Measurements from ENCODE around the gene TCF7L1. TPM values are rescaled to one million over a fixed set of nuclear protein-coding genes. Genes with fewer than 3 reads are reported as not detected.

The TCF7L1 gene
- total RNA-seq, 2 experiments from 2014 or later, result not detected

GRCh38 chr2:85145116-85145820 lies 12.1 kb downstream of the TCF7L1 start:
- Mint-ChIP-seq H3K36me3 (ENCODE audit: low read depth) (no peaks in the 10 kb centered on the region), H3K9me3 (no peaks in the 10 kb centered on the region), H3K27ac (no peak overlapping the region), H3K4me1 (ENCODE audit: low read depth) (no peaks in the 10 kb centered on the region), H3K27me3 (peaks cover 27% of the 10 kb centered on the region), H3K4me3 (no peak overlapping the region)
- DNase-seq, result no peak
- CTCF ChIA-PET, result no interaction called here
- Histone ChIP-seq H3K4me1 (ENCODE audit: insufficient read depth, low read length) (no peaks in the 10 kb centered on the region), H3K27ac (ENCODE audit: low read depth in 1 of 2, low read length in 2 of 2) (no peak overlapping the region), H3K27me3 (ENCODE audit: control insufficient read depth in 1 of 2, insufficient read depth in 2 of 2, low read length in 2 of 2) (peaks cover 0 to 6% of the 10 kb centered on the region in 2 experiments), H3K9me3 (ENCODE audit: control insufficient read depth in 1 of 2, insufficient read depth in 1 of 2, low read length in 2 of 2) (no peaks in the 10 kb centered on the region), H3K4me3 (ENCODE audit: low read length) (no peak overlapping the region), H3K36me3 (ENCODE audit: insufficient read depth, low read length) (no peaks in the 10 kb centered on the region)
- ATAC-seq (ENCODE audit: poor library complexity), result no peak
- POLR2A ChIA-PET, result no interaction called here
- intact Hi-C loops (cut with DNase I, micrococcal nuclease), result no loop called here
- no peak for TF ChIP-seq CTCF (IDR thresholded peaks at IDR 0.05)

- CTCF ChIA-PET, result no interaction called here
- no peaks in the 10 kb centered on the region for H3K4me1 Mint-ChIP-seq (ENCODE audit: low read depth)
- ATAC-seq (ENCODE audit: poor library complexity), result no peak
Observed at GRCh38 chr2:85148190-85148589, 15.0 kb downstream of the TCF7L1 start.

GRCh38 chr2:85151026-85151425 lies 17.8 kb downstream of the TCF7L1 start:
- Histone ChIP-seq H3K27ac (ENCODE audit: low read depth in 1 of 2, low read length in 2 of 2) (no peak overlapping the region), H3K36me3 (ENCODE audit: insufficient read depth, low read length) (no peaks in the 10 kb centered on the region), H3K9me3 (ENCODE audit: control insufficient read depth in 1 of 2, insufficient read depth in 1 of 2, low read length in 2 of 2) (no peaks in the 10 kb centered on the region), H3K4me1 (ENCODE audit: insufficient read depth, low read length) (no peaks in the 10 kb centered on the region), H3K27me3 (ENCODE audit: control insufficient read depth in 1 of 2, insufficient read depth in 2 of 2, low read length in 2 of 2) (no peaks in the 10 kb centered on the region), H3K4me3 (ENCODE audit: low read length) (no peak overlapping the region)
- DNase-seq (no peak), ATAC-seq (ENCODE audit: poor library complexity) (no peak)
- TF ChIP-seq CTCF (IDR thresholded peaks at IDR 0.05), result no peak
- Mint-ChIP-seq H3K27ac (no peak overlapping the region), H3K4me1 (ENCODE audit: low read depth) (no peaks in the 10 kb centered on the region), H3K36me3 (ENCODE audit: low read depth) (no peaks in the 10 kb centered on the region), H3K4me3 (no peak overlapping the region), H3K9me3 (no peaks in the 10 kb centered on the region), H3K27me3 (no peaks in the 10 kb centered on the region)
- ChIA-PET CTCF (interaction anchor here (0.7 to 1.2 kb wide), 2 partner anchors 10 to 712 kb away, joined by 3 read pairs; no protein-coding TSS in a partner anchor), POLR2A (no interaction called here)
- intact Hi-C loops (cut with DNase I, micrococcal nuclease), result no loop called here

More at GRCh38 chr2:85148190-85148589, 15.0 kb downstream of the TCF7L1 start:
- Mint-ChIP-seq H3K27ac (no peak overlapping the region), H3K27me3 (peaks cover 8% of the 10 kb centered on the region), H3K9me3 (no peaks in the 10 kb centered on the region), H3K4me3 (no peak overlapping the region), H3K36me3 (ENCODE audit: low read depth) (no peaks in the 10 kb centered on the region)
- H3K36me3 ChIP-seq (ENCODE audit: insufficient read depth, low read length), result no peaks in the 10 kb centered on the region
- H3K27ac ChIP-seq (ENCODE audit: low read depth in 1 of 2, low read length in 2 of 2), result no peak overlapping the region
- intact Hi-C loops (cut with DNase I, micrococcal nuclease), result no loop called here
- no peak overlapping the region for H3K4me3 ChIP-seq (ENCODE audit: low read length)
- POLR2A ChIA-PET, result no interaction called here
- H3K27me3 ChIP-seq (ENCODE audit: control insufficient read depth in 1 of 2, insufficient read depth in 2 of 2, low read length in 2 of 2), result no peaks in the 10 kb centered on the region
- TF ChIP-seq CTCF (IDR thresholded peaks at IDR 0.05), result no peak
- H3K9me3 ChIP-seq (ENCODE audit: control insufficient read depth in 1 of 2, insufficient read depth in 1 of 2, low read length in 2 of 2), result no peaks in the 10 kb centered on the region
- H3K4me1 ChIP-seq (ENCODE audit: insufficient read depth, low read length), result no peaks in the 10 kb centered on the region
- DNase-seq, result no peak
